Measurements from ENCODE around the gene GPR78.

The GPR78 gene

GRCh38 chr4:8580321-8581093 lies at the start of gene GPR78:
Gene GPR78 (plus strand): TSS chr4:8580392. CDS start chr4:8580983, 591 bp downstream.
- no peak for DNase-seq (ENCODE audit: low read depth in 2 of 2, low spot score in 1 of 2)

GRCh38 chr4:8532245-8532781 lies 47.9 kb upstream of the GPR78 start:
- no peak for DNase-seq (ENCODE audit: low read depth in 2 of 2, low spot score in 1 of 2)

- no peak for DNase-seq (ENCODE audit: low read depth in 2 of 2, low spot score in 1 of 2)
These were observed 46.8 kb upstream of the GPR78 start for GRCh38 chr4:8533274-8533865.

- DNase-seq (ENCODE audit: low read depth in 2 of 2, low spot score in 1 of 2), result no peak
These were observed 46.1 kb upstream of the GPR78 start for GRCh38 chr4:8534129-8534528.

- no peak for DNase-seq (ENCODE audit: low read depth in 2 of 2, low spot score in 1 of 2)
These were observed 45.6 kb upstream of the GPR78 start for GRCh38 chr4:8534611-8535010.

- no peak for DNase-seq (ENCODE audit: low read depth in 2 of 2, low spot score in 1 of 2)
These were observed 43.7 kb upstream of the GPR78 start for GRCh38 chr4:8536467-8536866.

- DNase-seq (ENCODE audit: low read depth in 2 of 2, low spot score in 1 of 2), result no peak
These were observed 43.1 kb upstream of the GPR78 start for GRCh38 chr4:8537041-8537461.

GRCh38 chr4:8538076-8538702 lies 42.0 kb upstream of the GPR78 start:
- DNase-seq (ENCODE audit: low read depth in 2 of 2, low spot score in 1 of 2), result no peak

GRCh38 chr4:8538703-8539567 lies 41.3 kb upstream of the GPR78 start:
- DNase-seq (ENCODE audit: low read depth in 2 of 2, low spot score in 1 of 2), result no peak

GRCh38 chr4:8539661-8540060 lies 40.5 kb upstream of the GPR78 start:
- DNase-seq (ENCODE audit: low read depth in 2 of 2, low spot score in 1 of 2), result no peak

- no peak for DNase-seq (ENCODE audit: low read depth in 2 of 2, low spot score in 1 of 2)
These were observed 40.1 kb upstream of the GPR78 start for GRCh38 chr4:8540072-8540471.

- no peak for DNase-seq (ENCODE audit: low read depth in 2 of 2, low spot score in 1 of 2)
These were observed 39.6 kb upstream of the GPR78 start for GRCh38 chr4:8540586-8540985.

GRCh38 chr4:8540991-8541390 lies 39.2 kb upstream of the GPR78 start:
- DNase-seq (ENCODE audit: low read depth in 2 of 2, low spot score in 1 of 2), result no peak

- no peak for DNase-seq (ENCODE audit: low read depth in 2 of 2, low spot score in 1 of 2)
These were observed 38.0 kb upstream of the GPR78 start for GRCh38 chr4:8541981-8542715.

- no peak for DNase-seq (ENCODE audit: low read depth in 2 of 2, low spot score in 1 of 2)
These were observed 37.2 kb upstream of the GPR78 start for GRCh38 chr4:8542776-8543525.

GRCh38 chr4:8543623-8544022 lies 36.6 kb upstream of the GPR78 start:
- no peak for DNase-seq (ENCODE audit: low read depth in 2 of 2, low spot score in 1 of 2)

GRCh38 chr4:8544282-8544681 lies 35.9 kb upstream of the GPR78 start:
- DNase-seq (ENCODE audit: low read depth in 2 of 2, low spot score in 1 of 2), result no peak

- no peak for DNase-seq (ENCODE audit: low read depth in 2 of 2, low spot score in 1 of 2)
These were observed 35.3 kb upstream of the GPR78 start for GRCh38 chr4:8544741-8545438.

- no peak for DNase-seq (ENCODE audit: low read depth in 2 of 2, low spot score in 1 of 2)
These were observed 34.8 kb upstream of the GPR78 start for GRCh38 chr4:8545439-8545765.
